Uterus (tissue), 4 donors: ENCODE data around the gene CCL22. TPM values are rescaled to one million over a fixed set of nuclear protein-coding genes. Genes with fewer than 3 reads are reported as not detected.
A peak's percentile ranks its signal among the peaks of the same experiment; 100 is the strongest.

ENCODE experiments used
- DNase-seq, 2 donors: peaks; one replicate each; pipeline ENCODE4 v3.0.0-alpha.2; 2019 to 2020
- H3K27ac ChIP-seq, 2 donors: fragments of 200-600 bp; sonication (generic); 1 replicate in 1 of 2; 2 replicates in 1 of 2; pipeline ENCODE4 v1.5.1; 2016 to 2018
- H3K27me3 ChIP-seq, 2 donors: fragments of 200-600 bp; sonication (generic); one replicate each; pipeline ENCODE4 v1.5.1; 2018 to 2019; ENCODE audit warnings: control low read depth in 1 of 2
- H3K36me3 ChIP-seq, 2 donors: fragments of 200-600 bp; sonication (generic); one replicate each; pipeline ENCODE4 v1.5.1; 2019; ENCODE audit warnings: control low read depth in 1 of 2
- H3K4me1 ChIP-seq, 2 donors: fragments of 200-600 bp; sonication (generic); one replicate each; pipeline ENCODE4 v1.5.1; 2018 to 2019; ENCODE audit warnings: control low read depth in 1 of 2
- H3K4me3 ChIP-seq, 2 donors: fragments of 200-600 bp; sonication (generic); 1 replicate in 1 of 2; 2 replicates in 1 of 2; pipeline ENCODE4 v1.5.1; 2018 to 2019; ENCODE audit warnings: mild to moderate bottlenecking in 1 of 2
- H3K9me3 ChIP-seq, 2 donors: fragments of 200-600 bp; sonication (generic); one replicate each; pipeline ENCODE4 v1.5.1; 2019; ENCODE audit warnings: control low read depth in 1 of 2
- CTCF ChIP-seq, 4 experiments: fragments of 200-600 bp in 2 of 4; fragments of 450-650 bp in 2 of 4; sonication (generic) in 2 of 4; IDR thresholded peaks; one replicate each; pipeline ENCODE4 v1.5.1; 2016 to 2019; ENCODE audit warnings: antibody characterized with exemption in 4 of 4, mild to moderate bottlenecking in 2 of 4, moderate library complexity in 1 of 4
- POLR2A ChIP-seq, 2 donors: fragments of 450-650 bp; IDR thresholded peaks; one replicate each; pipeline ENCODE4 v1.6.1; 2016; ENCODE audit warnings: antibody characterized with exemption in 2 of 2, mild to moderate bottlenecking in 1 of 2, moderate library complexity in 1 of 2
- intact Hi-C: fragments of 100-400 bp; cut with DNase I; formaldehyde crosslinking; loops from one replicate; pipeline ENCODE4 v1.15.1; 2023; ENCODE audit warnings: low total_unique reads
- total RNA-seq, 4 donors: library from RNA; depleted of rRNA in 3 of 4; stranded (reverse); fragments of >200 nt in 3 of 4; gene quantifications; one replicate each; pipeline versions ENCODE4 v1.1.0 to v1.2.4, GENCODE V29; 2014 to 2023
- donor health status: DM: yes; HTN: yes; CAD: no.

Gene CCL22
- total RNA-seq, 4 donors from 2014 or later, result not detected

- intact Hi-C loops, result no loop called here
These were observed 42.1 kb upstream of the CCL22 start for GRCh38 chr16:57316390-57317017.

GRCh38 chr16:57318240-57318970 lies 40.2 kb upstream of the CCL22 start:
- H3K4me3 ChIP-seq, result no peak overlapping the region
- no peaks in the 10 kb centered on the region for H3K9me3 ChIP-seq
- DNase-seq, result no peak
- no peaks in the 10 kb centered on the region for H3K27me3 ChIP-seq
- H3K36me3 ChIP-seq, result no peaks in the 10 kb centered on the region
- H3K4me1 ChIP-seq, result peaks cover 0 to 6% of the 10 kb centered on the region in 2 donors
- TF ChIP-seq POLR2A (IDR thresholded peaks at IDR 0.05) (no peak), CTCF (IDR thresholded peaks at IDR 0.05) (no peak)
- intact Hi-C loops, result no loop called here
- H3K27ac ChIP-seq, result no peak overlapping the region

More at GRCh38 chr16:57316390-57317017, 42.1 kb upstream of the CCL22 start:
- no peaks in the 10 kb centered on the region for H3K27me3 ChIP-seq
- H3K27ac ChIP-seq, result peak overlapping the region; percentile 52 to 67
- peaks cover 0 to 6% of the 10 kb centered on the region in 2 donors for H3K4me1 ChIP-seq
- no peak overlapping the region for H3K4me3 ChIP-seq
- no peak for TF ChIP-seq POLR2A (IDR thresholded peaks at IDR 0.05)
- no peak for TF ChIP-seq CTCF (IDR thresholded peaks at IDR 0.05)
- H3K9me3 ChIP-seq, result no peaks in the 10 kb centered on the region
- DNase-seq, result peak; percentile 54 to 67
- no peaks in the 10 kb centered on the region for H3K36me3 ChIP-seq

GRCh38 chr16:57319646-57320045 lies 38.9 kb upstream of the CCL22 start:
- Histone ChIP-seq H3K9me3 (no peaks in the 10 kb centered on the region), H3K36me3 (no peaks in the 10 kb centered on the region), H3K27ac (no peak overlapping the region), H3K4me3 (no peak overlapping the region), H3K27me3 (no peaks in the 10 kb centered on the region), H3K4me1 (peaks cover 0 to 6% of the 10 kb centered on the region in 2 donors)
- intact Hi-C loops, result no loop called here
- TF ChIP-seq POLR2A (IDR thresholded peaks at IDR 0.05) (no peak), CTCF (IDR thresholded peaks at IDR 0.05) (no peak)
- no peak for DNase-seq

GRCh38 chr16:57324749-57325148 lies 33.8 kb upstream of the CCL22 start:
- intact Hi-C loops, result no loop called here
- Histone ChIP-seq H3K9me3 (no peaks in the 10 kb centered on the region), H3K36me3 (no peaks in the 10 kb centered on the region), H3K4me1 (no peaks in the 10 kb centered on the region), H3K27me3 (no peaks in the 10 kb centered on the region), H3K27ac (no peak overlapping the region), H3K4me3 (no peak overlapping the region)
- TF ChIP-seq POLR2A (IDR thresholded peaks at IDR 0.05), result no peak
- TF ChIP-seq CTCF (IDR thresholded peaks at IDR 0.05), result no peak
- no peak for DNase-seq

- intact Hi-C loops, result no loop called here
- Histone ChIP-seq H3K27ac (no peak overlapping the region), H3K9me3 (no peaks in the 10 kb centered on the region), H3K36me3 (no peaks in the 10 kb centered on the region), H3K4me3 (no peak overlapping the region), H3K27me3 (no peaks in the 10 kb centered on the region), H3K4me1 (no peaks in the 10 kb centered on the region)
- TF ChIP-seq POLR2A (IDR thresholded peaks at IDR 0.05), result no peak
- TF ChIP-seq CTCF (IDR thresholded peaks at IDR 0.05), result no peak
- no peak for DNase-seq
These were observed 33.1 kb upstream of the CCL22 start for GRCh38 chr16:57325458-57325857.
